ENCODE measurements around the gene CCNJL. TPM values are rescaled to one million over a fixed set of nuclear protein-coding genes. Genes with fewer than 3 reads are reported as not detected.

Gene CCNJL
- total and polyA plus RNA-seq, 3 experiments from 2014 or later, result not detected

- no peaks in the 10 kb centered on the region for H3K4me1 ChIP-seq (ENCODE audit: insufficient read depth, low read length)
- ChIA-PET CTCF (no interaction called here), POLR2A (no interaction called here)
- no peaks in the 10 kb centered on the region for H3K9me3 ChIP-seq (ENCODE audit: low read length)
- H3K36me3 ChIP-seq (ENCODE audit: insufficient read depth, low read length), result no peaks in the 10 kb centered on the region
- H3K36me3 Mint-ChIP-seq, result peaks cover 0 to 2% (median 0%) of the 10 kb centered on the region in 3 donors
- peaks cover 0 to 17% of the 10 kb centered on the region in 2 donors for H3K27me3 Mint-ChIP-seq
- no peaks in the 10 kb centered on the region for H3K27me3 ChIP-seq (ENCODE audit: insufficient read depth, low read length, poor library complexity, severe bottlenecking)
- H3K27ac ChIP-seq (ENCODE audit: low read depth, low read length), result no peak overlapping the region
- H3K27ac Mint-ChIP-seq, result no peak overlapping the region
- H3K9me3 Mint-ChIP-seq, result no peaks in the 10 kb centered on the region
- H3K4me3 Mint-ChIP-seq, result no peak overlapping the region
- no peak for DNase-seq
- H3K4me3 ChIP-seq (ENCODE audit: low read length), result no peak overlapping the region
- H3K4me1 Mint-ChIP-seq, result peaks cover 0 to 1% (median 0%) of the 10 kb centered on the region in 3 donors
Observed at GRCh38 chr5:160296496-160296895, 15.9 kb downstream of the CCNJL start.

DNA sequence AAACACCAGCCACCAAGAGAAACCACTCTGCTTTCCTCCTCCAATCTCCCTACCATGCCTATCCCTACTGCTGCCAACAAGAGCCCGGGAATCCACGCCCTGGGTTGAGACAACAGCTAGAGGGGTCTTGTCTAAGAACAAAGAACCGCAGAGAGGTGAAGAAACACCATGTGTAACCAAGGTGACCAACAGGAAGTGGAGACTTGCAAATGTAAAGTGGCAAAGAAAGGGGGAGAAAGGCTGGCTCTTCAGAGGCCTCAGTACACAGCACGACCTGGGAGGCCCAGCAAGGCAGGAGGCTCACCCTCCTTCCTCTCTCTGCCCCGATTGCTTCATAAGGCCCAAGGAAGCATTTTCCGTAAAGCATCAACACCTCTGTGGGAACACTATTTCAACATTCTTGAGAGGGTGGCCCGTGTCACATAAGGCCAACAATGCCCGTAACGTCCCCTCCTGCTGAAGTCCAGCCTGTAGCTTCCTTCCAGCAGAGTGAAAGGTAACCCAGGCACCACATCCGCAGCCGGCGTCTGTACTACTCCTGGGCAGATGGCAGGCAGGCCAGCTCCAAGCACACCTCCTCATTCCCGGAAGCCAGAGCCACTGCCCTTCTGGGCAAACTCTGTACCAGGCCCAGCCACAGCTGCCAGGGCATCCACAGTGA, 18.3 kb downstream of the CCNJL start:
- peaks cover 0 to 2% (median 0%) of the 10 kb centered on the region in 3 donors for H3K36me3 Mint-ChIP-seq

DNA sequence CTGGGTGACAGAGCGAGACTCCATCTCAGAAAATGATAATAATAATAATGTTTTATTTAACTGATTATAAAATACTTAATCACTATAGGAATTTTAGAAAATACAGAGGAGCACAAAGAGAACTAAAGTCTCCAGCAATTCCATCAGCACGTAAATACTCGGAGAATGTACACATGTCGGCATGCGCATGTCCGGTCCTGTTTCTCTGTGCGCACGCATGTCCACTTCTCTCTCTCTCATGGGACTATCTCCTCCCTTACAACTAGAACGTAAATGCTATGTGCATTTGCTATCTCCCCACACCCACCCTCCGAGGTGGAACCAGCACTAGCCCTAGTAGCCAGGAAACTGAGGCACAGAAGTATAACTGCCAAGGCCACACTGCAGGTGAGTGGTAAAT, 19.0 kb downstream of the CCNJL start:
- peaks cover 0 to 14% of the 10 kb centered on the region in 2 donors for H3K27me3 Mint-ChIP-seq
- Histone ChIP-seq H3K4me3 (ENCODE audit: low read length) (no peak overlapping the region), H3K27me3 (ENCODE audit: insufficient read depth, low read length, poor library complexity, severe bottlenecking) (no peaks in the 10 kb centered on the region), H3K27ac (ENCODE audit: low read depth, low read length) (no peak overlapping the region), H3K36me3 (ENCODE audit: insufficient read depth, low read length) (no peaks in the 10 kb centered on the region), H3K4me1 (ENCODE audit: insufficient read depth, low read length) (no peaks in the 10 kb centered on the region), H3K9me3 (ENCODE audit: low read length) (no peaks in the 10 kb centered on the region)
- peak overlapping the region in 1 of 8 donors; percentile 24 for H3K27ac Mint-ChIP-seq
- no peak for DNase-seq
- peaks cover 0 to 1% (median 0%) of the 10 kb centered on the region in 3 donors for H3K4me1 Mint-ChIP-seq
- H3K36me3 Mint-ChIP-seq, result peaks cover 0 to 2% (median 0%) of the 10 kb centered on the region in 3 donors
- H3K9me3 Mint-ChIP-seq, result no peaks in the 10 kb centered on the region
- no peak overlapping the region for H3K4me3 Mint-ChIP-seq
- ChIA-PET POLR2A (no interaction called here), CTCF (no interaction called here)

More for the DNA sequence above, 18.3 kb downstream of the CCNJL start:
- Histone ChIP-seq H3K9me3 (ENCODE audit: low read length) (no peaks in the 10 kb centered on the region), H3K4me1 (ENCODE audit: insufficient read depth, low read length) (no peaks in the 10 kb centered on the region), H3K4me3 (ENCODE audit: low read length) (no peak overlapping the region), H3K36me3 (ENCODE audit: insufficient read depth, low read length) (no peaks in the 10 kb centered on the region), H3K27ac (ENCODE audit: low read depth, low read length) (no peak overlapping the region), H3K27me3 (ENCODE audit: insufficient read depth, low read length, poor library complexity, severe bottlenecking) (no peaks in the 10 kb centered on the region)
- no peaks in the 10 kb centered on the region for H3K9me3 Mint-ChIP-seq
- H3K4me1 Mint-ChIP-seq, result peaks cover 0 to 1% (median 0%) of the 10 kb centered on the region in 3 donors
- CTCF ChIA-PET, result no interaction called here
- H3K27ac Mint-ChIP-seq, result no peak overlapping the region
- no peak for DNase-seq
- H3K27me3 Mint-ChIP-seq, result peaks cover 0 to 14% of the 10 kb centered on the region in 2 donors
- H3K4me3 Mint-ChIP-seq, result no peak overlapping the region
- POLR2A ChIA-PET, result no interaction called here

- Histone ChIP-seq H3K9me3 (ENCODE audit: low read length) (no peaks in the 10 kb centered on the region), H3K4me1 (ENCODE audit: insufficient read depth, low read length) (no peaks in the 10 kb centered on the region), H3K36me3 (ENCODE audit: insufficient read depth, low read length) (no peaks in the 10 kb centered on the region), H3K27me3 (ENCODE audit: insufficient read depth, low read length, poor library complexity, severe bottlenecking) (no peaks in the 10 kb centered on the region), H3K27ac (ENCODE audit: low read depth, low read length) (no peak overlapping the region), H3K4me3 (ENCODE audit: low read length) (no peak overlapping the region)
- Mint-ChIP-seq H3K27me3 (peaks cover 0 to 22% of the 10 kb centered on the region in 2 donors), H3K4me1 (peaks cover 0 to 1% (median 0%) of the 10 kb centered on the region in 3 donors), H3K9me3 (no peaks in the 10 kb centered on the region), H3K36me3 (peaks cover 0 to 2% (median 0%) of the 10 kb centered on the region in 3 donors), H3K4me3 (no peak overlapping the region), H3K27ac (no peak overlapping the region)
- DNase-seq, result no peak
- ChIA-PET CTCF (no interaction called here), POLR2A (no interaction called here)
Observed at GRCh38 chr5:160291467-160291866, 20.9 kb downstream of the CCNJL start.

DNA sequence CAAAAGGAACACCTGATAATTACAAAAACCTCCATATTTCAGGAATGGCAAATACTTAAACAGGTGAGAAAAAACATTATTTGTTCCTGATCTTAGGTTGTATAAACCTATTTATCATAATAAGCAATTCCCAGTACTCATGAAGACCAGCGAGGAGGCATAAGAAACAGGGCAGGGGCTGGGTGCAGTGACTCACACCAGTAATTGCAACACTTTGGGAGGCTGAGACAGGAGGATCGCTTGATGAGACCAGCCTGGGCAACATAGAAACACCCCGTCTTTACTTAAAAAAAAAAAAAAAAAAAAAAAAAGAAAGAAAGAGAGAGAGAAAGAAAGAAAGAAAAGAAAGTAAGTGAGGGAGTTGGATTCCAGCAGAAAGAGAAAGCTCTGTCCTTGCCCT, 21.6 kb downstream of the CCNJL start:
- Mint-ChIP-seq H3K4me3 (no peak overlapping the region), H3K36me3 (peaks cover 0 to 2% (median 0%) of the 10 kb centered on the region in 3 donors), H3K4me1 (peaks cover 0 to 1% (median 0%) of the 10 kb centered on the region in 3 donors), H3K27me3 (peaks cover 2 to 24% of the 10 kb centered on the region in 2 donors), H3K9me3 (no peaks in the 10 kb centered on the region), H3K27ac (no peak overlapping the region)
- H3K9me3 ChIP-seq (ENCODE audit: low read length), result no peaks in the 10 kb centered on the region
- no peak for DNase-seq
- no peak overlapping the region for H3K27ac ChIP-seq (ENCODE audit: low read depth, low read length)
- ChIA-PET CTCF (no interaction called here), POLR2A (no interaction called here)
- no peaks in the 10 kb centered on the region for H3K27me3 ChIP-seq (ENCODE audit: insufficient read depth, low read length, poor library complexity, severe bottlenecking)
- no peaks in the 10 kb centered on the region for H3K36me3 ChIP-seq (ENCODE audit: insufficient read depth, low read length)
- H3K4me3 ChIP-seq (ENCODE audit: low read length), result no peak overlapping the region
- H3K4me1 ChIP-seq (ENCODE audit: insufficient read depth, low read length), result no peaks in the 10 kb centered on the region

DNA sequence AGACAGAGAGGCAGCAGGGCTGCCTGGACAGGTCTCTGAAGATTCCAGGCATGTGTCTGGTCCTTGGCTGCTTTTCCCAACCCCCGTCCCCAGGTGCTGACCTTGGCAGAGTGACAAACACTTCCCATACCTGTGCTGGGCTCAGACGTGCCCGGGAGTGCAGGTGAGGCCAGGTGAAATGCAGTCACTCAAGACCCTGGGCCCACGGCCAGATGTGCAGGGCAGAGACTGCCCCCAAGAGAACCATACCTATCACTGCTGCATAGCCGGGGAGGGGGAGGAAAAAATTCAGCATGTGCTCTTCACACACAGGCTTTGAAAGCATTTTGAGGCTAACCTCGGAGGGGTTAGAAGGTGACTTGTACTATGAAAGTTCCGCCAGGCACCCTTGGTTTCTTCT, 22.6 kb downstream of the CCNJL start:
- ChIA-PET CTCF (no interaction called here), POLR2A (no interaction called here)
- H3K9me3 Mint-ChIP-seq, result no peaks in the 10 kb centered on the region
- H3K4me1 Mint-ChIP-seq, result peaks cover 0 to 1% (median 0%) of the 10 kb centered on the region in 3 donors
- no peak overlapping the region for H3K27ac Mint-ChIP-seq
- no peak for DNase-seq
- Histone ChIP-seq H3K27me3 (ENCODE audit: insufficient read depth, low read length, poor library complexity, severe bottlenecking) (no peaks in the 10 kb centered on the region), H3K27ac (ENCODE audit: low read depth, low read length) (no peak overlapping the region), H3K9me3 (ENCODE audit: low read length) (no peaks in the 10 kb centered on the region), H3K4me3 (ENCODE audit: low read length) (no peak overlapping the region), H3K4me1 (ENCODE audit: insufficient read depth, low read length) (no peaks in the 10 kb centered on the region), H3K36me3 (ENCODE audit: insufficient read depth, low read length) (no peaks in the 10 kb centered on the region)
- H3K27me3 Mint-ChIP-seq, result peaks cover 2 to 28% of the 10 kb centered on the region in 2 donors
- no peak overlapping the region for H3K4me3 Mint-ChIP-seq
- peaks cover 0 to 2% (median 0%) of the 10 kb centered on the region in 3 donors for H3K36me3 Mint-ChIP-seq

- peaks cover 0 to 2% (median 0%) of the 10 kb centered on the region in 3 donors for H3K36me3 Mint-ChIP-seq
- Histone ChIP-seq H3K4me3 (ENCODE audit: low read length) (no peak overlapping the region), H3K27me3 (ENCODE audit: insufficient read depth, low read length, poor library complexity, severe bottlenecking) (no peaks in the 10 kb centered on the region), H3K4me1 (ENCODE audit: insufficient read depth, low read length) (no peaks in the 10 kb centered on the region), H3K36me3 (ENCODE audit: insufficient read depth, low read length) (no peaks in the 10 kb centered on the region), H3K27ac (ENCODE audit: low read depth, low read length) (no peak overlapping the region), H3K9me3 (ENCODE audit: low read length) (no peaks in the 10 kb centered on the region)
- H3K4me1 Mint-ChIP-seq, result peaks cover 0 to 1% (median 0%) of the 10 kb centered on the region in 3 donors
- H3K27me3 Mint-ChIP-seq, result peaks cover 2 to 24% of the 10 kb centered on the region in 2 donors
- ChIA-PET CTCF (no interaction called here), POLR2A (no interaction called here)
- no peak overlapping the region for H3K4me3 Mint-ChIP-seq
- no peak for DNase-seq
- peak overlapping the region in 1 of 8 donors; percentile 61 for H3K27ac Mint-ChIP-seq
- no peaks in the 10 kb centered on the region for H3K9me3 Mint-ChIP-seq
Observed at GRCh38 chr5:160289356-160289651, 23.1 kb downstream of the CCNJL start.

- Histone ChIP-seq H3K9me3 (ENCODE audit: low read length) (no peaks in the 10 kb centered on the region), H3K27me3 (ENCODE audit: insufficient read depth, low read length, poor library complexity, severe bottlenecking) (no peaks in the 10 kb centered on the region), H3K27ac (ENCODE audit: low read depth, low read length) (no peak overlapping the region), H3K36me3 (ENCODE audit: insufficient read depth, low read length) (no peaks in the 10 kb centered on the region), H3K4me3 (ENCODE audit: low read length) (no peak overlapping the region), H3K4me1 (ENCODE audit: insufficient read depth, low read length) (no peaks in the 10 kb centered on the region)
- no peak for DNase-seq
- Mint-ChIP-seq H3K4me1 (no peaks in the 10 kb centered on the region), H3K4me3 (no peak overlapping the region), H3K36me3 (peaks cover 0 to 2% (median 0%) of the 10 kb centered on the region in 3 donors), H3K27me3 (peaks cover 2 to 28% of the 10 kb centered on the region in 2 donors), H3K9me3 (no peaks in the 10 kb centered on the region), H3K27ac (no peak overlapping the region)
- ChIA-PET POLR2A (no interaction called here), CTCF (interaction anchor here (1.3 kb wide), 1 partner anchor 10 kb away, joined by 3 read pairs; no protein-coding TSS in a partner anchor)
Observed at GRCh38 chr5:160287378-160288051, 24.8 kb downstream of the CCNJL start.
